ENCODE results near the gene SOX8.

- TF ChIP-seq, protein P1, sequence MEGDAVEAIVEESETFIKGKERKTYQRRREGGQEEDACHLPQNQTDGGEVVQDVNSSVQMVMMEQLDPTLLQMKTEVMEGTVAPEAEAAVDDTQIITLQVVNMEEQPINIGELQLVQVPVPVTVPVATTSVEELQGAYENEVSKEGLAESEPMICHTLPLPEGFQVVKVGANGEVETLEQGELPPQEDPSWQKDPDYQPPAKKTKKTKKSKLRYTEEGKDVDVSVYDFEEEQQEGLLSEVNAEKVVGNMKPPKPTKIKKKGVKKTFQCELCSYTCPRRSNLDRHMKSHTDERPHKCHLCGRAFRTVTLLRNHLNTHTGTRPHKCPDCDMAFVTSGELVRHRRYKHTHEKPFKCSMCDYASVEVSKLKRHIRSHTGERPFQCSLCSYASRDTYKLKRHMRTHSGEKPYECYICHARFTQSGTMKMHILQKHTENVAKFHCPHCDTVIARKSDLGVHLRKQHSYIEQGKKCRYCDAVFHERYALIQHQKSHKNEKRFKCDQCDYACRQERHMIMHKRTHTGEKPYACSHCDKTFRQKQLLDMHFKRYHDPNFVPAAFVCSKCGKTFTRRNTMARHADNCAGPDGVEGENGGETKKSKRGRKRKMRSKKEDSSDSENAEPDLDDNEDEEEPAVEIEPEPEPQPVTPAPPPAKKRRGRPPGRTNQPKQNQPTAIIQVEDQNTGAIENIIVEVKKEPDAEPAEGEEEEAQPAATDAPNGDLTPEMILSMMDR (conservative IDR thresholded peaks at IDR 0.05; ENCODE audit: low read depth in 2 of 2): no peak
- TF ChIP-seq, protein P2, sequence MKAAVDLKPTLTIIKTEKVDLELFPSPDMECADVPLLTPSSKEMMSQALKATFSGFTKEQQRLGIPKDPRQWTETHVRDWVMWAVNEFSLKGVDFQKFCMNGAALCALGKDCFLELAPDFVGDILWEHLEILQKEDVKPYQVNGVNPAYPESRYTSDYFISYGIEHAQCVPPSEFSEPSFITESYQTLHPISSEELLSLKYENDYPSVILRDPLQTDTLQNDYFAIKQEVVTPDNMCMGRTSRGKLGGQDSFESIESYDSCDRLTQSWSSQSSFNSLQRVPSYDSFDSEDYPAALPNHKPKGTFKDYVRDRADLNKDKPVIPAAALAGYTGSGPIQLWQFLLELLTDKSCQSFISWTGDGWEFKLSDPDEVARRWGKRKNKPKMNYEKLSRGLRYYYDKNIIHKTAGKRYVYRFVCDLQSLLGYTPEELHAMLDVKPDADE (IDR thresholded peaks at IDR 0.05): no peak
- TF ChIP-seq EZH2phosphoT487 (IDR thresholded peaks at IDR 0.05; ENCODE audit: unreplicated experiment) (no peak), POLR2AphosphoS5 (IDR thresholded peaks at IDR 0.05; ENCODE audit: low read depth) (no peak), CREB1 (CRISPR knock-in tag; IDR thresholded peaks at IDR 0.05; ENCODE audit: low read depth) (no peak), EZH2 (IDR thresholded peaks at IDR 0.05; ENCODE audit: low read depth, unreplicated experiment) (no peak), STAT1 (IDR thresholded peaks at IDR 0.05; ENCODE audit: unreplicated experiment) (no peak), JUNB (IDR thresholded peaks at IDR 0.05; ENCODE audit: unreplicated experiment) (no peak), ZNF114 (CRISPR knock-in tag; IDR thresholded peaks at IDR 0.05) (no peak), ZNF331 (CRISPR knock-in tag; IDR thresholded peaks at IDR 0.05; ENCODE audit: low read depth) (no peak), ZNF462 (CRISPR knock-in tag; IDR thresholded peaks at IDR 0.05) (no peak)
- TF ChIP-seq, protein P3, sequence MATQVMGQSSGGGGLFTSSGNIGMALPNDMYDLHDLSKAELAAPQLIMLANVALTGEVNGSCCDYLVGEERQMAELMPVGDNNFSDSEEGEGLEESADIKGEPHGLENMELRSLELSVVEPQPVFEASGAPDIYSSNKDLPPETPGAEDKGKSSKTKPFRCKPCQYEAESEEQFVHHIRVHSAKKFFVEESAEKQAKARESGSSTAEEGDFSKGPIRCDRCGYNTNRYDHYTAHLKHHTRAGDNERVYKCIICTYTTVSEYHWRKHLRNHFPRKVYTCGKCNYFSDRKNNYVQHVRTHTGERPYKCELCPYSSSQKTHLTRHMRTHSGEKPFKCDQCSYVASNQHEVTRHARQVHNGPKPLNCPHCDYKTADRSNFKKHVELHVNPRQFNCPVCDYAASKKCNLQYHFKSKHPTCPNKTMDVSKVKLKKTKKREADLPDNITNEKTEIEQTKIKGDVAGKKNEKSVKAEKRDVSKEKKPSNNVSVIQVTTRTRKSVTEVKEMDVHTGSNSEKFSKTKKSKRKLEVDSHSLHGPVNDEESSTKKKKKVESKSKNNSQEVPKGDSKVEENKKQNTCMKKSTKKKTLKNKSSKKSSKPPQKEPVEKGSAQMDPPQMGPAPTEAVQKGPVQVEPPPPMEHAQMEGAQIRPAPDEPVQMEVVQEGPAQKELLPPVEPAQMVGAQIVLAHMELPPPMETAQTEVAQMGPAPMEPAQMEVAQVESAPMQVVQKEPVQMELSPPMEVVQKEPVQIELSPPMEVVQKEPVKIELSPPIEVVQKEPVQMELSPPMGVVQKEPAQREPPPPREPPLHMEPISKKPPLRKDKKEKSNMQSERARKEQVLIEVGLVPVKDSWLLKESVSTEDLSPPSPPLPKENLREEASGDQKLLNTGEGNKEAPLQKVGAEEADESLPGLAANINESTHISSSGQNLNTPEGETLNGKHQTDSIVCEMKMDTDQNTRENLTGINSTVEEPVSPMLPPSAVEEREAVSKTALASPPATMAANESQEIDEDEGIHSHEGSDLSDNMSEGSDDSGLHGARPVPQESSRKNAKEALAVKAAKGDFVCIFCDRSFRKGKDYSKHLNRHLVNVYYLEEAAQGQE (IDR thresholded peaks at IDR 0.05; ENCODE audit: unreplicated experiment): no peak
Measured at GRCh38 chr16:1005286-1005685, 23.7 kb downstream of the SOX8 start.
